Mucosa of rectum (tissue), 2 donors: ENCODE data around the gene PNPLA2.

ENCODE experiments used
- H3K27ac ChIP-seq, 2 donors: one replicate each; pipeline ENCODE4 v1.7.0; 2013; ENCODE audit warnings: inconsistent platforms in 2 of 2, low read depth in 2 of 2, low read length in 2 of 2
- H3K27me3 ChIP-seq, 2 donors: one replicate each; pipeline ENCODE4 v1.7.0; 2013; ENCODE audit warnings: low read length in 2 of 2; ENCODE audit not compliant: control insufficient read depth in 2 of 2, insufficient read depth in 2 of 2
- H3K36me3 ChIP-seq, 2 donors: one replicate each; pipeline ENCODE4 v1.7.0; 2013; ENCODE audit warnings: low read length in 2 of 2; ENCODE audit not compliant: control insufficient read depth in 2 of 2, insufficient read depth in 2 of 2
- H3K4me1 ChIP-seq, 2 donors: one replicate each; pipeline ENCODE4 v1.7.0; 2013; ENCODE audit warnings: low read length in 2 of 2, mild to moderate bottlenecking in 1 of 2; ENCODE audit not compliant: control insufficient read depth in 2 of 2, insufficient read depth in 2 of 2
- H3K4me3 ChIP-seq, 2 donors: one replicate each; pipeline ENCODE4 v1.7.0; 2013; ENCODE audit warnings: low read length in 2 of 2
- H3K9ac ChIP-seq, 2 donors: one replicate each; pipeline ENCODE4 v1.7.0; 2013; ENCODE audit warnings: low read length in 2 of 2, low read depth in 1 of 2, mild to moderate bottlenecking in 1 of 2
- H3K9me3 ChIP-seq, 2 donors: one replicate each; pipeline ENCODE4 v1.7.0; 2013; ENCODE audit warnings: low read length in 2 of 2; ENCODE audit not compliant: control insufficient read depth in 2 of 2
- donor health status: healthy.
- donor health status: Normal muscosa, but diverticular disease.

The PNPLA2 gene

DNA sequence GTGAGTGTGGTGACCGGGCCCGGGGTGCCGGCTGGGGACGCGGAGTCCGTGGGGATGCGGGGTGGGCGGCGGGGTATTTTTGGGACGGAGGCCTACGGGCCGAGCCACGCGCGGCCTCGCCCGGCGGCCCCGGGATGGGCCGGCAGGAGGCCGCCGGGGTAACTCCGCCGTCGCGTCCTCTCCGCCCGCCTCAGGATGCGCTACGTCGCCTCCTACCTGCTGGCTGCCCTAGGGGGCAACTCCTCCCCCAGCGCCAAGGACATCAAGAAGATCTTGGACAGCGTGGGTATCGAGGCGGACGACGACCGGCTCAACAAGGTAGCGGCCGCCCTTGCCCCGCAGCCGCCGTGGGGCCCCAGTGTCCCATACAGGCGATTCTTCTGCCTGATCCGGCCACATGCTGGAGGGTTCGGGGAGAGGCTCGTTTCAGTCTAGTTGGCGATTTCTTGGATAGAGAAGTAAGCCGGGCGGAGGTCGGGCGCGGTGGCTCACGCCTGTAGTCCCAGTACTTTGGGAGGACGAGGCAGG, 8.6 kb upstream of the PNPLA2 start:
- peak overlapping the region; percentile 99 for H3K27ac ChIP-seq
- H3K4me3 ChIP-seq = peak overlapping the region; percentile 94 to 96
- no peaks in the 10 kb centered on the region for H3K9me3 ChIP-seq
- H3K27me3 ChIP-seq = no peaks in the 10 kb centered on the region
- peak overlapping the region; percentile 97 to 100 for H3K9ac ChIP-seq
- peaks cover 16 to 29% of the 10 kb centered on the region in 2 donors for H3K36me3 ChIP-seq
- peaks cover 25 to 28% of the 10 kb centered on the region in 2 donors for H3K4me1 ChIP-seq

DNA sequence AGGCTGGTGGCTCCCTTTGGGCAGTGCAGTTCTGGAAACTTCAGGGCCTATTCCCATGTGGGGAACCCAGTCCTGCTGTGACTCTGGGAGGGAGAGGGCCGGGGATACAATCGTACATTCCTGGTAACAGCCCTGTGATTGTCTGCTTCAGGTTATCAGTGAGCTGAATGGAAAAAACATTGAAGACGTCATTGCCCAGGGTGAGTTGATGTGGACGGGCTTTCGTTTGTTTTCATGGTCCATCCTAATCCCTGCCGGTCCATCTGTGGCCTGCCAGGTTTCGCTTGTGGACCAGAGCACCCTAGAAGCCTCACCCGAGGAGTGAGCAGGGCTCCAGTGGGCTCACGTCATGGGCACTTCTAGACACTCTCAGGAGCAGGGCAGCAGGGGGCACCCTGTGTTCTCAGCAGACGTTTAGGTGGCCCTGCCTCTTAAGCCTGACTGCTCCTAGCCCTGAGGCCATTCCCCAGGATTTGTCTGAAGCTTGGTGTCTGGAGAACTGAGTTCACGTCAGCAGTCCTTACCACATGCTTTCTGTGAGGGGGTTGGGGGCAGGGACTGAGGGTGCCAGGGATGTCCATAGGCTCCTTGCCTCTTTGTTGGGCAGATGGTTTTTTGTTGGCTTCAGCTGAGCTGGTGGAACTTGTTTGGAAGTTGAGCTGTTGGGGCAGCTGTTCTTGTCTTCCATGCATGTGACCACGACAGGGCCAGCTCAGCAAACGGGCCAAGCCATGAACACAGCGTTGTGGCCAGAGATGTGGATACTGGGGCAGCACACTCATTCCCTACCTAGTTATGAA, 7.1 kb upstream of the PNPLA2 start:
- no peaks in the 10 kb centered on the region for H3K27me3 ChIP-seq
- H3K27ac ChIP-seq = no peak overlapping the region
- peak overlapping the region; percentile 97 to 100 for H3K9ac ChIP-seq
- peaks cover 25% of the 10 kb centered on the region in 2 donors for H3K4me1 ChIP-seq
- peaks cover 16 to 30% of the 10 kb centered on the region in 2 donors for H3K36me3 ChIP-seq
- peak overlapping the region in 1 of 2 donors; percentile 94 for H3K4me3 ChIP-seq
- H3K9me3 ChIP-seq = no peaks in the 10 kb centered on the region

DNA sequence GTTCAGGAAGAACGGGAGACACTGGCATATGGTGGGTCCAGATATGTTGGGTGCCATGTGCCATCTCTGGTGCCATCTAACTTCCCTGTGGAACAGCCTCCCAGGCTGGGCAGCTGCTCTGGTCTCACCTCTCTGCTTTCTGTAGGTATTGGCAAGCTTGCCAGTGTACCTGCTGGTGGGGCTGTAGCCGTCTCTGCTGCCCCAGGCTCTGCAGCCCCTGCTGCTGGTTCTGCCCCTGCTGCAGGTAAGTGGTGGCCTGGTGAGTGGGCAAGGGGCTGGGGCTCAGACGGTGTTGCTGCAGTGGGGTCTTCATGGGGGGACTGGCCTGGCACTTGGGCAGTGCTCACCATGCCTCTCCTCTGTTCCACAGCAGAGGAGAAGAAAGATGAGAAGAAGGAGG, 6.3 kb upstream of the PNPLA2 start:
- Histone ChIP-seq H3K27ac (no peak overlapping the region), H3K4me1 (peaks cover 25% of the 10 kb centered on the region in 2 donors), H3K9ac (no peak overlapping the region), H3K36me3 (peaks cover 16 to 30% of the 10 kb centered on the region in 2 donors), H3K4me3 (no peak overlapping the region), H3K9me3 (no peaks in the 10 kb centered on the region), H3K27me3 (no peaks in the 10 kb centered on the region)

DNA sequence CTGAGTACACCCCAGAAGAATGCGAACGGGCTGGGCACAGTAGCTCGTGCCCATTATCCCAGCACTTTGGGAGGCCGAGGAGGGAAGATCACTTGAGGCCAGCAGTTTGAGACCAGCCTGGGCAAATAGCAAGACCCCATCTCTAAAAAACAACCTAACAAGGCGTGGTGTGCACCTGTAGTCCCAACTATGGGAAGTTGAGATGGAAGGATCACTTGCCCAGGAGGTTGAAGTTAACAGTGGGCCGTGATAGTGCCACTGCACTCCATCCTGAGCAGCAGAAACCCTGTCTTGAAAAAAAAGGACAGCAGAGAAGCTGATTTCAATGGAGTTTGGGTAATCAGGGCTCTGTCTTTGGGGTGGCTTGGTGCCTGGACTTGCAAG, 5.7 kb upstream of the PNPLA2 start:
- Histone ChIP-seq H3K9me3 (no peaks in the 10 kb centered on the region), H3K4me1 (peaks cover 25% of the 10 kb centered on the region in 2 donors), H3K4me3 (no peak overlapping the region), H3K36me3 (peaks cover 16 to 30% of the 10 kb centered on the region in 2 donors), H3K27me3 (no peaks in the 10 kb centered on the region), H3K27ac (no peak overlapping the region), H3K9ac (no peak overlapping the region)

DNA sequence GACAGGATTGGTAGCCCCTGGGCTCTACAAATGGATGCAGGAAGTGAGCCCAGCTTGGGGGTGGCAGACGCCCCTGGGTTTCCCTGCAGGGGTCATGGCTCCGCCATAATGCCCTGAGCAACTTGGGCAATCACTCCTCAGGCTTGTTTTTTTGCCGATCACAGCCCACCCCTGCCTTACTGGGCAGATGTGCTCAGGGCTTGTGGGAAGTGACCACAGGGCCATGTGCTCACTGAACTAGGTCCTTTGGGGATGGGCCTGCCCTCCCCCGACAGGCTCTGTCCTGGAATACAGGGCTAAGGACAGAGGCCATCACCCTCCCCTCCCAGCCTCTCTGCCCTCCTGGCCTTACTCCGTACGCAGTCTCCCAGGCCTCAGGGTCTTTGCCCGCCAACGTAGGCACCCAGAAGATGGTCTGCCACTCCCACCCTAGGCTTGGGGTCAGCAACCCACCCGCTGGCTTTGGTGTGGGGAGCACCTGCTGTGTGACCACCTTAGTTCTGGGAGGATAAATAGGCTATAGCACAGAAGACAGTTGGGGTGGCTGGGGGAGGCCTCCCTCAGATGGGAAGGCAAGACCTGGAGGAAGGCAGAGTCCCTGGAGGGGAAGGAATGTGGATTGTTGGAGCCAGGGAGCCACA, 5.1 kb upstream of the PNPLA2 start:
- Histone ChIP-seq H3K27me3 (no peaks in the 10 kb centered on the region), H3K4me3 (no peak overlapping the region), H3K27ac (no peak overlapping the region), H3K4me1 (peaks cover 23 to 24% of the 10 kb centered on the region in 2 donors), H3K9me3 (no peaks in the 10 kb centered on the region), H3K36me3 (peaks cover 16 to 30% of the 10 kb centered on the region in 2 donors), H3K9ac (no peak overlapping the region)

DNA sequence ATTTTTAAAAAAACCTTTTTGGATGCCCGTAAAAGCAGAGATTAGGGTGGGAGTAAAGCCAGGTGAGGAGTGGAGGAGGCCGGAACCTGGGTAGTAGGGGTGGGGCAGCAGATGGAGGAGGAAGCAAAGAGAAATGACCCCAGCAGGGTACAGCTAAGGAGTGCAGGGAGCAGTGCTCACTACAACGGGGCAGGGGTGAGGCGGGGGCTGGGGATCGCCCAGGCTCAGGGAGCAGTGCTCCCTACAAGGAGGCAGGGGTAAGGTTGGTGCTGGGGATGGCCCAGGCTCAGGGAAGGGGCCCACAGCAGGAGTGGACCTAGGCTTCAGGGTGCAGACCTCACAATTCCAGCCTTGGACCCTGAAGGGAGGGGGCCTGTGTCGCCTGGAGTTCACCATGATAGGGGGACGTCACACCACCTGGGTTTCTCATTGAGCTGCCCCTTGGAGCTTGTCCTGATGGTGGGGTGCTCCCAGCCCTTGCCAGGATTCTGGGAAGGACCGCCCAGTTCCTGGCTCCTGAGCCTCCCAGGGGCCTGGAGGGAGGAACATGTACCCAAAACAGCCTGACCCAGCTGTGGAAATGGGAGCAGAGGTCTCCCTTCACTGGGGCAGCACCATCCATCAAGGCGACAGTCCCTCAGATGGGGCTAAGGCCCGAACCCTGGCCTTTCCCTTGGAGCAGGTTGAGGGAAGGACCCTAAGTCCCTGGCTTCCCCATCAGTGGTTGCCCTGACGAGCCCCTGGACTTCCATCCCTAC, 2.9 kb upstream of the PNPLA2 start:
- Histone ChIP-seq H3K27me3 (no peaks in the 10 kb centered on the region), H3K27ac (no peak overlapping the region), H3K9me3 (no peaks in the 10 kb centered on the region), H3K9ac (no peak overlapping the region), H3K36me3 (peaks cover 16 to 30% of the 10 kb centered on the region in 2 donors), H3K4me3 (no peak overlapping the region), H3K4me1 (peaks cover 26 to 29% of the 10 kb centered on the region in 2 donors)

DNA sequence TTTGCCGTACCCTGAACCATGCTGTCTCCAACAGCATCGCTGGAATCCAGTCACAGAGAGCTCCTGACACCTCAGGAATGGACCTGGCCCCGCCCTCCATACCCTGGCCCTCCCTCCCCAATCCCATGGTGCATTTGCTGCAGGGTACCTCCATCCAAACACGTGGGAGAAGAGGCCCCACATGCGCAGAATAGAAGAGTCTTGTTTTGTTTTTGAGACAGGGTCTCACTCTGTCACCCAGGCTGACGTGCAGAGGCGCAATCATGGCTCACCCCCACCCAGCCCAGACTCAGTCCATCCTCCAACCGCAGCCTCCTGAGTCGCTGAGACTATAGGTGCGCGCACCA, 2.3 kb upstream of the PNPLA2 start:
- no peak overlapping the region for H3K9ac ChIP-seq
- H3K4me3 ChIP-seq = no peak overlapping the region
- H3K9me3 ChIP-seq = no peaks in the 10 kb centered on the region
- peaks cover 16 to 28% of the 10 kb centered on the region in 2 donors for H3K36me3 ChIP-seq
- peaks cover 26 to 29% of the 10 kb centered on the region in 2 donors for H3K4me1 ChIP-seq
- H3K27me3 ChIP-seq = no peaks in the 10 kb centered on the region
- no peak overlapping the region for H3K27ac ChIP-seq

DNA sequence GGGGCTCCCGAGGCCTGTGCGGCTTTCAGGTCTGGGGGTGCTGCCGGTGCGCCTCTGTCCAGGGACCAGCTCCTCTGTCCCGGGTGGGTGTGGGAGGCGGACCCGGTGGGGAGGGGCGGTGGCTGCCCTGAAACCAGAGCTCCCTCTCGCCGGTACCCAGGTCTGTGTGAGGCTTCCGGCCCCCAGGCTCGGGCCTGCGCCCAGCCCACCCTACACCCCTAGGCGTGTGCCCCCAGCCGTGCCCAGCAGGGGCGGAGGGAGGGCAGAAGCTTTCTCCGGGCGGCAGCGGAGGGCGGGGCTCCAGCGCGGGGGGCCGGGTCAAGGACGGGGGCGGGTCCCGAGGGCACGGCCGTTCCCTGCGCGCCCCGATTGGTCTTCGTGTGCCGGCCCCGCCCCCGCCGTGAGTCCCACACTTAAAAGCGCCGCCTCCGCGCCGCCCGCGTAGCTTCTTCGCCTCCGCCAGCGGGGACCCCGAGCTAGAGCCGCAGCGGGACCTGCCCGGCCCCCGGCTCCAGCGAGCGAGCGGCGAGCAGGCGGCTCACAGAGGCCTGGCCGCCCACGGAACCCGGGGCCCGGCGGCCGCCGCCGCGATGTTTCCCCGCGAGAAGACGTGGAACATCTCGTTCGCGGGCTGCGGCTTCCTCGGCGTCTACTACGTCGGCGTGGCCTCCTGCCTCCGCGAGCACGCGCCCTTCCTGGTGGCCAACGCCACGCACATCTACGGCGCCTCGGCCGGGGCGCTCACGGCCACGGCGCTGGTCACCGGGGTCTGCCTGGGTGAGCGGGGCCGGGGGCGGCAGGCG, 616 bp downstream of the PNPLA2 start:
- peak overlapping the region; percentile 78 to 82 for H3K4me3 ChIP-seq
- no peaks in the 10 kb centered on the region for H3K27me3 ChIP-seq
- H3K27ac ChIP-seq = peak overlapping the region; percentile 96 to 98
- peak overlapping the region; percentile 85 to 95 for H3K9ac ChIP-seq
- H3K36me3 ChIP-seq = peaks cover 14 to 19% of the 10 kb centered on the region in 2 donors
- peaks cover 27 to 32% of the 10 kb centered on the region in 2 donors for H3K4me1 ChIP-seq
- no peaks in the 10 kb centered on the region for H3K9me3 ChIP-seq

DNA sequence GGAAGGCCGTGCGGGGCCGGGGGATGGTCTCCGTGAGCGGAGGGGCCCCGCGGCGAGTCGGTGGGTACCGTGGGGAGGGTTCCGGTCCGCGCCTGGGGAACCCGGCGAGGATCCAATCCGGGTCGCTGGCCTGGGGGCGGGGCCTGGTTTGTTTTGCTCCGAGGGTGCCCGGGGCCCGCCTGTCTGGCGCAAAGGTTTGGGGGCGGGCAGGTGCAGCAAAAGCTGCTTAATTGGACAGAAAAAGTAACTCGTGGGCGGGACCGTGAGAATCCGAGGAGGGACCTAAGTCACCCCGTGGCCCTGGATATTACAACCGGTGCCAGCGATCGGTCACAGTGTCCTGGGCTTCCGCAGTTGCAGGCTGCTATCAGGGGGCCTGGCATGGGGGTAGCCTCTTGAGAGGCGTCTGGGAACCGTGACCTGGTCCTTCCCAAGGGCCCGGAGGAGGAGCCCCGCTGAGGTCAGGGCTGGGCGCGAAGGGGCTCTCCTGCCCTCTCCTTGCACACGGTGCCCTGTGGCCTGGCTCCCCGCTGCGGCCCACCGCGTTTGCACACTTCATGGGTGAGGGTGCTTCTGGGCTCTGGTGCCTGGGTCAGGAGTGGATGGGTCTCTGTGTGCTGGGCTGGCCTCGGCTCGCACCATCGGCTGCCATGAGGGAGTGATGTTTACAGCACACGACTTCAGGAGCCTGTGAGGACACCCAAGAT, 1.4 kb downstream of the PNPLA2 start:
- Histone ChIP-seq H3K4me3 (peak overlapping the region; percentile 78 to 82), H3K9me3 (no peaks in the 10 kb centered on the region), H3K27me3 (no peaks in the 10 kb centered on the region), H3K36me3 (peaks cover 14 to 20% of the 10 kb centered on the region in 2 donors), H3K9ac (peak overlapping the region; percentile 75 to 91), H3K27ac (peak overlapping the region; percentile 96 to 98), H3K4me1 (peaks cover 29 to 39% of the 10 kb centered on the region in 2 donors)
